ENCODE data around the gene RNPEP. TPM values are rescaled to one million over a fixed set of nuclear protein-coding genes. Genes with fewer than 3 reads are reported as not detected.

The RNPEP gene
- total and polyA plus RNA-seq, 2 of the 8 experiments (the other 6 are each of a cell fraction or from before 2014, with no cell fraction given), result 34.1 to 51.1 TPM

- ChIA-PET POLR2A (ENCODE audit: partially characterized antibody) (interaction anchor here (1.2 to 4.1 kb wide), 2 partner anchors 19 to 58 kb away, joined by 3 to 26 read pairs; partner anchors contain the start of gene ELF3), CTCF (ENCODE audit: partially characterized antibody) (interaction anchor here (0.6 to 1.8 kb wide), 8 partner anchors 12 to 824 kb away, joined by 3 to 6 read pairs (median 3); partner anchors contain the start of gene ELF3)
- Histone ChIP-seq H2BK12ac (ENCODE audit: low read depth, low read length) (no peak overlapping the region), H4K91ac (replicated peaks; ENCODE audit: insufficient read length, low read length) (no peak overlapping the region), H3K9ac (replicated peaks in 1 of 4; ENCODE audit: extremely low read depth in 1 of 4, low read depth in 3 of 4, low read length in 3 of 4) (no peak overlapping the region), H3K23me2 (ENCODE audit: low read depth, low read length) (no peaks in the 10 kb centered on the region), H3K79me1 (ENCODE audit: low read depth, low read length) (no peaks in the 10 kb centered on the region), H3K27ac (ENCODE audit: low read depth, low read length) (no peak overlapping the region), H3K4me1 (replicated peaks in 1 of 4; ENCODE audit: control insufficient read depth in 3 of 4, insufficient read depth in 4 of 4, low read length in 3 of 4) (peaks cover 0 to 1% (median under 1%) of the 10 kb centered on the region in 4 experiments; a peak in 3 of 7 replicates), H4K5ac (ENCODE audit: insufficient read length, low read depth, low read length) (no peak overlapping the region), H3K18ac (ENCODE audit: extremely low read depth, low read length) (no peak overlapping the region), H2AFZ (ENCODE audit: low read length) (no peak overlapping the region), H3K9me3 (ENCODE audit: insufficient read depth in 2 of 2, low read depth in 1 of 2, low read length in 1 of 2) (no peaks in the 10 kb centered on the region), H2BK5ac (ENCODE audit: low read depth, low read length) (no peak overlapping the region), H2AK5ac (ENCODE audit: low read depth, low read length) (no peak overlapping the region), H3K79me2 (ENCODE audit: control insufficient read depth in 1 of 2, insufficient read depth in 2 of 2, low read length in 2 of 2) (no peaks in the 10 kb centered on the region), H2BK20ac (ENCODE audit: low read length) (no peak overlapping the region), H3K4me3 (ENCODE audit: extremely low read depth in 1 of 4, insufficient read depth in 2 of 4, low read depth in 3 of 4, low read length in 4 of 4) (no peak overlapping the region), H4K8ac (ENCODE audit: extremely low read depth, insufficient read depth, low read length) (no peak overlapping the region), H3K36me3 (ENCODE audit: control insufficient read depth in 2 of 4, insufficient read depth in 4 of 4, low read length in 3 of 4) (no peaks in the 10 kb centered on the region), H2BK120ac (replicated peaks; ENCODE audit: low read depth, low read length) (no peak overlapping the region), H3K14ac (ENCODE audit: insufficient read length) (no peak overlapping the region), H2BK15ac (ENCODE audit: low read length) (no peak overlapping the region), H3K56ac (replicated peaks; ENCODE audit: insufficient read length, low read depth, low read length) (no peak overlapping the region), H3K4me2 (ENCODE audit: insufficient read depth in 1 of 2, low read depth in 2 of 2, low read length in 2 of 2) (no peak overlapping the region), H3K23ac (ENCODE audit: insufficient read length) (no peak overlapping the region), H3K4ac (replicated peaks; ENCODE audit: insufficient read length, low read depth, low read length) (no peak overlapping the region), H4K20me1 (replicated peaks in 1 of 2; ENCODE audit: control insufficient read depth in 1 of 2, insufficient read depth in 2 of 2, low read length in 2 of 2) (no peaks in the 10 kb centered on the region), H3K27me3 (replicated peaks in 1 of 4; ENCODE audit: control insufficient read depth in 3 of 4, extremely low read depth in 1 of 4, insufficient read depth in 3 of 4, low read length in 3 of 4) (no peaks in the 10 kb centered on the region)
- FAIRE-seq (no peak), DNase-seq (ENCODE audit: low read depth in 1 of 2, low spot score in 2 of 2) (no peak)
- 92% methylated on average over 5 of the region's 5 CpGs; no CpG with 5 or more reads in 1 of the 2 experiments for WGBS, 2 experiments (ENCODE audit: extremely low coverage in 1 of 2, insufficient coverage in 1 of 2, insufficient read length in 1 of 2, insufficient replicate concordance in 2 of 2, low coverage in 1 of 2, low lambda C conversion rate in 2 of 2, missing lambda C conversion rate in 1 of 2)
- TF ChIP-seq RXRA (IDR thresholded peaks at IDR 0.05; ENCODE audit: insufficient read depth, low read depth, low read length) (no peak), TCF12 (IDR thresholded peaks at IDR 0.05; ENCODE audit: low read depth, low read length) (no peak), RAD21 (IDR thresholded peaks at IDR 0.05 in 1 of 2, conservative IDR thresholded peaks at IDR 0.05 in 1 of 2; ENCODE audit: low read depth in 2 of 2, low read length in 2 of 2) (no peak), SP1 (IDR thresholded peaks at IDR 0.05; ENCODE audit: low read depth, low read length) (no peak), TAF1 (IDR thresholded peaks at IDR 0.05; ENCODE audit: low read depth, low read length) (no peak), CEBPB (IDR thresholded peaks at IDR 0.05; ENCODE audit: low read depth, low read length) (no peak), CBX5 (IDR thresholded peaks at IDR 0.05; ENCODE audit: low read depth, low read length) (no peak), GABPA (IDR thresholded peaks at IDR 0.05; ENCODE audit: borderline replicate concordance, insufficient read depth, low read length) (no peak), BCL11A (IDR thresholded peaks at IDR 0.05; ENCODE audit: low read depth in 2 of 2, low read length in 2 of 2) (no peak), SIX5 (IDR thresholded peaks at IDR 0.05; ENCODE audit: low read depth, low read length) (no peak), HDAC6 (IDR thresholded peaks at IDR 0.05; ENCODE audit: low read depth, low read length) (no peak), JUN (IDR thresholded peaks at IDR 0.05; ENCODE audit: low read depth, low read length) (no peak), POU5F1 (IDR thresholded peaks at IDR 0.05; ENCODE audit: low read depth, low read length) (no peak)
Measured at GRCh38 chr1:202029171-202029665, 46.8 kb downstream of the RNPEP start.
